SK-N-SH (cell line): ENCODE results near the gene ASGR1. TPM values are rescaled to one million over a fixed set of nuclear protein-coding genes. Genes with fewer than 3 reads are reported as not detected.

Experiments used
- CTCF ChIA-PET: fragments of 300-600, 350-600 bp; formaldehyde crosslinking; extraction: SDS; loops from one replicate; lab custom pipeline; 2021; lab: Yijun Ruan, JAX
- POLR2A ChIA-PET: fragments of 350-600 bp; sonication (Branson Sonifier 250); formaldehyde crosslinking; extraction: SDS; loops from one replicate; lab custom pipeline; 2020; ENCODE audit warnings: antibody characterized with exemption, inconsistent platforms; lab: Yijun Ruan, JAX
- DNase-seq: peaks from one replicate; pipeline ENCODE4 v3.0.0; 2012
- H2AFZ ChIP-seq: fragments of 200-600 bp; sonication (generic); 2 replicates; pipeline ENCODE4 v1.8.1; 2016; ENCODE audit warnings: antibody characterized with exemption, mild to moderate bottlenecking, low read depth
- H3F3A ChIP-seq: fragments of 200-600 bp; sonication (generic); replicated peaks from 2 replicates; pipeline ENCODE3; 2016; ENCODE audit warnings: antibody characterized with exemption, mild to moderate bottlenecking; ENCODE audit not compliant: insufficient read depth
- H3K27ac ChIP-seq, 2 experiments: fragments of 200-500 bp in 1 of 2; fragments of 200-600 bp in 1 of 2; sonication (Bioruptor generic) in 1 of 2; sonication (generic), shearing (Covaris generic) in 1 of 2; 2 replicates each; pipeline versions ENCODE4 v1.5.1 to v1.6.1; 2014 to 2016; ENCODE audit warnings: low read depth in 2 of 2, inconsistent platforms in 1 of 2, low read length in 1 of 2, mild to moderate bottlenecking in 1 of 2, mixed read lengths in 1 of 2
- H3K27me3 ChIP-seq: fragments of 200-600 bp; sonication (generic), shearing (Covaris generic); 2 replicates; pipeline ENCODE4 v1.6.1; 2016; ENCODE audit warnings: mixed run types; ENCODE audit not compliant: insufficient read depth
- H3K36me3 ChIP-seq, 2 experiments: fragments of 200-500 bp in 1 of 2; fragments of 200-600 bp in 1 of 2; sonication (Bioruptor generic) in 1 of 2; sonication (generic) in 1 of 2; replicated peaks in 1 of 2; 2 replicates each; pipeline versions ENCODE3 to v1.5.1; 2014 to 2016; ENCODE audit warnings: low read length in 1 of 2, mild to moderate bottlenecking in 1 of 2; ENCODE audit not compliant: insufficient read depth in 2 of 2, control insufficient read depth in 1 of 2
- H3K4me1 ChIP-seq, 2 experiments: fragments of 200-500 bp in 1 of 2; fragments of 200-600 bp in 1 of 2; sonication (Bioruptor generic) in 1 of 2; sonication (generic), shearing (Covaris generic) in 1 of 2; 2 replicates each; pipeline versions ENCODE4 v1.5.1 to v1.6.1; 2014 to 2016; ENCODE audit warnings: low read depth in 1 of 2, low read length in 1 of 2, mixed run types in 1 of 2; ENCODE audit not compliant: insufficient read depth in 2 of 2, control insufficient read depth in 1 of 2
- H3K4me2 ChIP-seq: fragments of 200-600 bp; sonication (generic), shearing (Covaris generic); 2 replicates; pipeline ENCODE4 v1.6.1; 2017; ENCODE audit warnings: mixed run types
- H3K4me3 ChIP-seq, 2 experiments: fragments of 200-500 bp in 1 of 2; fragments of 200-600 bp in 1 of 2; sonication (Bioruptor generic) in 1 of 2; sonication (generic), shearing (Covaris generic) in 1 of 2; 2 replicates each; pipeline versions ENCODE4 v1.5.1 to v1.8.1; 2014 to 2016; ENCODE audit warnings: low read depth in 2 of 2, inconsistent platforms in 1 of 2, low read length in 1 of 2, mild to moderate bottlenecking in 1 of 2, mixed read lengths in 1 of 2, moderate library complexity in 1 of 2
- H3K79me2 ChIP-seq: fragments of 200-600 bp; sonication (generic); 2 replicates; pipeline ENCODE4 v1.8.1; 2017; ENCODE audit warnings: mild to moderate bottlenecking; ENCODE audit not compliant: insufficient read depth
- H3K9ac ChIP-seq: fragments of 200-600 bp; sonication (generic); 2 replicates; pipeline ENCODE4 v1.6.1; 2017; ENCODE audit warnings: mixed run types
- H3K9me2 ChIP-seq: fragments of 200-600 bp; sonication (generic); 2 replicates; pipeline ENCODE4 v1.6.1; 2017; ENCODE audit warnings: mixed run types
- H3K9me3 ChIP-seq: fragments of 200-600 bp; sonication (generic); 2 replicates; pipeline ENCODE4 v1.6.1; 2017; ENCODE audit warnings: mixed run types, mild to moderate bottlenecking, moderate library complexity
- H4K20me1 ChIP-seq: fragments of 200-600 bp; sonication (generic); 2 replicates; pipeline ENCODE4 v1.6.1; 2017; ENCODE audit warnings: mild to moderate bottlenecking, mixed run types; ENCODE audit not compliant: insufficient read depth
- ELF1 ChIP-seq: IDR thresholded peaks from 2 replicates; pipeline ENCODE4 v1.4.0; 2012
- EZH2phosphoT487 ChIP-seq: fragments of 200-600 bp; sonication (generic); IDR thresholded peaks from 2 replicates; pipeline ENCODE4 v1.6.1; 2017; ENCODE audit warnings: low read depth, mixed run types, mild to moderate bottlenecking, antibody characterized with exemption, moderate library complexity, borderline replicate concordance
- FOSL2 ChIP-seq: IDR thresholded peaks from 2 replicates; pipeline ENCODE4 v1.4.0; 2012; ENCODE audit warnings: low read depth, mild to moderate bottlenecking, moderate library complexity, borderline replicate concordance
- FOXM1 ChIP-seq: IDR thresholded peaks from 2 replicates; pipeline ENCODE4 v1.4.0; 2012; ENCODE audit warnings: low read depth, mild to moderate bottlenecking
- GABPA ChIP-seq: IDR thresholded peaks from 2 replicates; pipeline ENCODE4 v1.4.0; 2012; ENCODE audit warnings: low read depth, mild to moderate bottlenecking
- GATA2 ChIP-seq: sonication (generic); formaldehyde crosslinking; IDR thresholded peaks from 2 replicates; pipeline ENCODE4 v1.5.0; 2020; ENCODE audit warnings: mild to moderate bottlenecking, missing genetic modification reagents
- IRF3 ChIP-seq: fragments of 150-350 bp; IDR thresholded peaks from 2 replicates; pipeline ENCODE4 v1.6.1; 2016; ENCODE audit warnings: mild to moderate bottlenecking, low read depth, low read length
- MEF2A ChIP-seq: IDR thresholded peaks from 2 replicates; pipeline ENCODE4 v1.4.0; 2012; ENCODE audit warnings: low read depth, borderline replicate concordance
- MXI1 ChIP-seq: IDR thresholded peaks from 2 replicates; pipeline ENCODE4 v1.6.1; 2012; ENCODE audit warnings: mild to moderate bottlenecking, low read depth, low read length, improper control_type of control experiment
- NFIC ChIP-seq: IDR thresholded peaks from 2 replicates; pipeline ENCODE4 v1.4.0; 2012; ENCODE audit warnings: borderline replicate concordance
- RAD21 ChIP-seq: IDR thresholded peaks from 2 replicates; pipeline ENCODE4 v1.6.1; 2012; ENCODE audit warnings: mild to moderate bottlenecking, low read length
- RCOR1 ChIP-seq: fragments of 150-350 bp; IDR thresholded peaks from 2 replicates; pipeline ENCODE4 v1.6.1; 2017; ENCODE audit warnings: antibody characterized with exemption, low read length
- REST ChIP-seq: IDR thresholded peaks from 2 replicates; pipeline ENCODE4 v1.6.1; 2012; ENCODE audit warnings: mild to moderate bottlenecking, low read depth, low read length, moderate library complexity
- RFX5 ChIP-seq: IDR thresholded peaks from 2 replicates; pipeline ENCODE4 v1.6.1; 2012; ENCODE audit warnings: mild to moderate bottlenecking, improper control_type of control experiment, low read length
- RXRA ChIP-seq: IDR thresholded peaks from 2 replicates; pipeline ENCODE4 v1.4.0; 2012; ENCODE audit warnings: low read depth, mild to moderate bottlenecking, borderline replicate concordance
- SMC3 ChIP-seq: IDR thresholded peaks from 2 replicates; pipeline ENCODE4 v1.6.1; 2012; ENCODE audit warnings: low read depth, low read length, improper control_type of control experiment
- TCF12 ChIP-seq: IDR thresholded peaks from 2 replicates; pipeline ENCODE4 v1.4.0; 2012
- TEAD4 ChIP-seq: IDR thresholded peaks from 2 replicates; pipeline ENCODE4 v1.4.0; 2012; ENCODE audit warnings: mild to moderate bottlenecking, borderline replicate concordance; ENCODE audit not compliant: insufficient read depth
- USF2 ChIP-seq: fragments of 150-350 bp; IDR thresholded peaks from 2 replicates; pipeline ENCODE4 v1.6.1; 2017; ENCODE audit warnings: antibody characterized with exemption, low read length, low read depth, borderline replicate concordance
- WGBS: methylation state at CpG from one replicate; pipeline ENCODE4 v1.1.6; 2017; ENCODE audit warnings: low lambda C conversion rate; 5-methylcytosine and 5-hydroxymethylcytosine counted together
- polyA plus RNA-seq, 3 experiments: library from polyadenylated mRNA; depleted of rRNA; stranded (reverse); fragments of >200 nt; gene quantifications; 2 replicates each; pipeline ENCODE4 v1.2.3, GENCODE V29; 2012
- TF ChIP-seq, protein P1 (sequence below): IDR thresholded peaks from 2 replicates; pipeline ENCODE4 v1.4.0; 2012; ENCODE audit warnings: low read depth, borderline replicate concordance

Gene ASGR1
- polyA plus RNA-seq, 1 of the 3 experiments (the other 2 are of a cell fraction): 2.1 TPM

DNA sequence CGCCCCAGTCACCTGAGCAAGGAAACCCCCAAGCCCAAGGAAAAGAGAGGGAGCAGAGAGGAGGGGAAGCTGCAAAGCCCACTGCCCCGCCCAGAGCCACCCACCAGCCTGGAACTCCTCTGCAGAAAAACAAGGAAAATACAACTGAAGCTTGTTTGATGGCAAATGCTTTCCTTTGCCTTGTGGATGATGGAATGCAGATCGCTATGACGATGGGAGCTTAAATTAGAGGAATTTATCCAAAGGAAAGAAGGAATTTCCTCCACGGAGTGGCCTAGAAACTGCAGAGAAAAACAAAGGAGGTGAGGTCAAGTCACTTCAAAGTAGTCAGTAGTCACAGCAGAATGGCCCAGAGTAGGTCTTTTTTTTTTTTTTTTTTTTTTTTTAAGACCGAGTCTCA is 33.1 kb downstream of the ASGR1 start:
- TF ChIP-seq RFX5 (no peak), GATA2 (no peak), IRF3 (no peak), FOXM1 (no peak), RXRA (no peak), EZH2phosphoT487 (no peak), SMC3 (no peak), USF2 (no peak), NFIC (no peak)
- ChIA-PET CTCF (interaction anchor here (0.6 to 17.9 kb wide), 5 partner anchors 10 to 150 kb away, joined by 3 to 502 read pairs (median 7); partner anchors contain the start of gene SLC16A11), POLR2A (no interaction called here)
- no peaks in the 10 kb centered on the region for H4K20me1 ChIP-seq
- H3K9ac ChIP-seq: no peak overlapping the region
- no peaks in the 10 kb centered on the region for H3K79me2 ChIP-seq
- H3K27ac ChIP-seq: no peak overlapping the region
- no peaks in the 10 kb centered on the region for H3K4me1 ChIP-seq
- H3K9me2 ChIP-seq: no peaks in the 10 kb centered on the region
- H3K4me3 ChIP-seq: no peak overlapping the region
- WGBS: 25% methylated on average over 6 of the region's 6 CpGs
- H3K9me3 ChIP-seq: no peaks in the 10 kb centered on the region
- peaks cover 77% of the 10 kb centered on the region for H3K27me3 ChIP-seq
- H3F3A ChIP-seq: no peaks in the 10 kb centered on the region
- H3K36me3 ChIP-seq: no peaks in the 10 kb centered on the region
- no peak overlapping the region for H2AFZ ChIP-seq
- DNase-seq: no peak
- H3K4me2 ChIP-seq: no peak overlapping the region

- Histone ChIP-seq H3K4me2 (no peak overlapping the region), H3K79me2 (no peaks in the 10 kb centered on the region), H3K4me3 (no peak overlapping the region), H3K36me3 (no peaks in the 10 kb centered on the region), H3F3A (no peaks in the 10 kb centered on the region), H3K27me3 (peaks cover 82% of the 10 kb centered on the region), H3K9ac (no peak overlapping the region), H2AFZ (no peak overlapping the region), H3K9me3 (no peaks in the 10 kb centered on the region), H3K9me2 (no peaks in the 10 kb centered on the region), H4K20me1 (no peaks in the 10 kb centered on the region), H3K4me1 (no peaks in the 10 kb centered on the region), H3K27ac (no peak overlapping the region)
- DNase-seq: no peak
- CTCF ChIA-PET: interaction anchor here (1.0 to 17.9 kb wide), 3 partner anchors 8 to 94 kb away, joined by 3 to 502 read pairs (median 8); partner anchors contain the start of gene SLC16A11
- POLR2A ChIA-PET: no interaction called here
- 42% methylated on average over 11 of the region's 11 CpGs for WGBS
- no peak for TF ChIP-seq RCOR1
- TF ChIP-seq ELF1: no peak
- TF ChIP-seq MXI1: no peak
- no peak for TF ChIP-seq MEF2A
- TF ChIP-seq, protein P1, sequence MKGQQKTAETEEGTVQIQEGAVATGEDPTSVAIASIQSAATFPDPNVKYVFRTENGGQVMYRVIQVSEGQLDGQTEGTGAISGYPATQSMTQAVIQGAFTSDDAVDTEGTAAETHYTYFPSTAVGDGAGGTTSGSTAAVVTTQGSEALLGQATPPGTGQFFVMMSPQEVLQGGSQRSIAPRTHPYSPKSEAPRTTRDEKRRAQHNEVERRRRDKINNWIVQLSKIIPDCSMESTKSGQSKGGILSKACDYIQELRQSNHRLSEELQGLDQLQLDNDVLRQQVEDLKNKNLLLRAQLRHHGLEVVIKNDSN: no peak
- TF ChIP-seq RAD21: no peak
- TF ChIP-seq TCF12: no peak
- TF ChIP-seq GATA2: no peak
- TF ChIP-seq GABPA: no peak
- TF ChIP-seq EZH2phosphoT487: no peak
- no peak for TF ChIP-seq FOSL2
- no peak for TF ChIP-seq REST
- TF ChIP-seq TEAD4: no peak
- TF ChIP-seq IRF3: no peak
Measured at GRCh38 chr17:7144213-7144612, 35.0 kb downstream of the ASGR1 start.
